ENCODE data around the gene NDUFA7.

GRCh38 chr19:8358948-8359347 lies 37.8 kb upstream of the NDUFA7 start:
- no peak for TF ChIP-seq ZBTB33 (CRISPR knock-in tag; IDR thresholded peaks at IDR 0.05)
- no peak for TF ChIP-seq ZMAT5 (CRISPR knock-in tag; IDR thresholded peaks at IDR 0.05; ENCODE audit: borderline replicate concordance, low read depth)
- TF ChIP-seq ZNF558 (CRISPR knock-in tag; IDR thresholded peaks at IDR 0.05; ENCODE audit: borderline replicate concordance), result no peak
- TF ChIP-seq CTCF (CRISPR knock-in tag; IDR thresholded peaks at IDR 0.05), result no peak
- TF ChIP-seq PHF21A (CRISPR knock-in tag; IDR thresholded peaks at IDR 0.05), result no peak
- no peak for TF ChIP-seq ZNF564 (CRISPR knock-in tag; IDR thresholded peaks at IDR 0.05)

Data from HepG2 (cell line).